ENCODE data around the gene EEF1G. TPM values are rescaled to one million over a fixed set of nuclear protein-coding genes. Genes with fewer than 3 reads are reported as not detected.

The EEF1G gene
- total and polyA plus RNA-seq, 9 of the 15 experiments (the other 6 are each of a cell fraction or from before 2014, with no cell fraction given), result 985 to 2,349 (median 2,035) TPM

DNA sequence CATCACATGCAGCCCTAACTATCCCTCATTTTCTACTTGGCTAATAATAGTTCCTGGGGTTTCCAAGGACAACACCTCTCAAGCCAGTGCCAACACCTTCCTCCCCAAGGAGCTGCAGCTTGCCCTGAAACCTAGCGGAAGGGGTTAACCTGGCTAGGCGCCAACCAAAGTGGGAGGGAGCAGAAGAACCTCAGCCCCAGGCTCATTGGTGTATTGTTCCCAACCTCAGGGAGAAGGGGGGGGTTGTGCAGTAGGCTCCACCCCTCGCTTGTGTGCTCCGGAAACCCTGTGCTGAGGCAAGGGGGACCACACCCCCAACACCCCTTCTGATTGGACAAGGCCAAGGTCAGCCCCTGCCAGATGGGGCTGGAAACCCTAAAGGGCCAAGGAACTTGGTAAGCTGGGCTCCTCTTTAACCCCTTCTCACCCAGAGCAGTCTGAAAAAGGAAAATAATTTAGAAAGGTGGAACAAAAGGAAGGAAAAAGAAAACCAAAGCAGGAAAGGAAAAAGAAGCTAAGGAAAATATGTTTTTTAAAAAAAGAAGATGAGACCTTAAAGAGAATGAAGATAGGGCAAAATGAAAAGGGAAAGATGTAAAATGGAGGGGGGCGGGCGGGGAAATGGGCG, 25.5 kb upstream of the EEF1G start (continued):
- TF ChIP-seq FIP1L1 (IDR thresholded peaks at IDR 0.05; ENCODE audit: low read depth, low read length, poor library complexity, severe bottlenecking), result no peak
- TF ChIP-seq GTF2A2 (tag; IDR thresholded peaks at IDR 0.05), result no peak
- no peak for TF ChIP-seq ZNF583 (CRISPR knock-in tag; IDR thresholded peaks at IDR 0.05)
- peak; percentile 36; the same call in 1 of the 2 replicates for TF ChIP-seq NCOR1 (IDR thresholded peaks at IDR 0.05)
- no peak for TF ChIP-seq SMC3 (conservative IDR thresholded peaks at IDR 0.05; ENCODE audit: insufficient read depth, low read depth, low read length)
- TF ChIP-seq, protein P1, sequence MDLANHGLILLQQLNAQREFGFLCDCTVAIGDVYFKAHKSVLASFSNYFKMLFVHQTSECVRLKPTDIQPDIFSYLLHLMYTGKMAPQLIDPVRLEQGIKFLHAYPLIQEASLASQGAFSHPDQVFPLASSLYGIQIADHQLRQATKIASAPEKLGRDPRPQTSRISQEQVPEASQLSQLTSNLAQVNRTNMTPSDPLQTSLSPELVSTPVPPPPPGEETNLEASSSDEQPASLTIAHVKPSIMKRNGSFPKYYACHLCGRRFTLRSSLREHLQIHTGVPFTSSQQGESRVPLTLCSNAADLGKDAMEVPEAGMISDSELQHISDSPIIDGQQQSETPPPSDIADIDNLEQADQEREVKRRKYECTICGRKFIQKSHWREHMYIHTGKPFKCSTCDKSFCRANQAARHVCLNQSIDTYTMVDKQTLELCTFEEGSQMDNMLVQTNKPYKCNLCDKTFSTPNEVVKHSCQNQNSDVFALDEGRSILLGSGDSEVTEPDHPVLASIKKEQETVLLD (IDR thresholded peaks at IDR 0.05), result no peak
- TF ChIP-seq ZC3H11A (IDR thresholded peaks at IDR 0.05; ENCODE audit: low read depth, low read length), result no peak
- TF ChIP-seq TRIM28 (IDR thresholded peaks at IDR 0.05), result no peak
- TF ChIP-seq FOXP1 (CRISPR knock-in tag; IDR thresholded peaks at IDR 0.05), result no peak
- no peak for TF ChIP-seq CBX3 (IDR thresholded peaks at IDR 0.05; ENCODE audit: borderline replicate concordance in 1 of 2, low read length in 2 of 2)
- TF ChIP-seq, protein P2, sequence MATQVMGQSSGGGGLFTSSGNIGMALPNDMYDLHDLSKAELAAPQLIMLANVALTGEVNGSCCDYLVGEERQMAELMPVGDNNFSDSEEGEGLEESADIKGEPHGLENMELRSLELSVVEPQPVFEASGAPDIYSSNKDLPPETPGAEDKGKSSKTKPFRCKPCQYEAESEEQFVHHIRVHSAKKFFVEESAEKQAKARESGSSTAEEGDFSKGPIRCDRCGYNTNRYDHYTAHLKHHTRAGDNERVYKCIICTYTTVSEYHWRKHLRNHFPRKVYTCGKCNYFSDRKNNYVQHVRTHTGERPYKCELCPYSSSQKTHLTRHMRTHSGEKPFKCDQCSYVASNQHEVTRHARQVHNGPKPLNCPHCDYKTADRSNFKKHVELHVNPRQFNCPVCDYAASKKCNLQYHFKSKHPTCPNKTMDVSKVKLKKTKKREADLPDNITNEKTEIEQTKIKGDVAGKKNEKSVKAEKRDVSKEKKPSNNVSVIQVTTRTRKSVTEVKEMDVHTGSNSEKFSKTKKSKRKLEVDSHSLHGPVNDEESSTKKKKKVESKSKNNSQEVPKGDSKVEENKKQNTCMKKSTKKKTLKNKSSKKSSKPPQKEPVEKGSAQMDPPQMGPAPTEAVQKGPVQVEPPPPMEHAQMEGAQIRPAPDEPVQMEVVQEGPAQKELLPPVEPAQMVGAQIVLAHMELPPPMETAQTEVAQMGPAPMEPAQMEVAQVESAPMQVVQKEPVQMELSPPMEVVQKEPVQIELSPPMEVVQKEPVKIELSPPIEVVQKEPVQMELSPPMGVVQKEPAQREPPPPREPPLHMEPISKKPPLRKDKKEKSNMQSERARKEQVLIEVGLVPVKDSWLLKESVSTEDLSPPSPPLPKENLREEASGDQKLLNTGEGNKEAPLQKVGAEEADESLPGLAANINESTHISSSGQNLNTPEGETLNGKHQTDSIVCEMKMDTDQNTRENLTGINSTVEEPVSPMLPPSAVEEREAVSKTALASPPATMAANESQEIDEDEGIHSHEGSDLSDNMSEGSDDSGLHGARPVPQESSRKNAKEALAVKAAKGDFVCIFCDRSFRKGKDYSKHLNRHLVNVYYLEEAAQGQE (IDR thresholded peaks at IDR 0.05; ENCODE audit: borderline replicate concordance), result no peak
- TF ChIP-seq, protein P2 (CRISPR knock-in tag; IDR thresholded peaks at IDR 0.05; ENCODE audit: low read depth), result no peak
- peak; percentile 59 for TF ChIP-seq NFYB (IDR thresholded peaks at IDR 0.05; ENCODE audit: extremely low read depth, insufficient read length)

All from K562 (cell line).